GM23248 (cell line): ENCODE data around the gene ZBP1.

Experiments
- EZH2 ChIP-seq: fragments of 200-600 bp; sonication (generic); IDR thresholded peaks from 2 replicates; pipeline ENCODE4 v1.6.1; 2018; ENCODE audit warnings: antibody characterized with exemption, mild to moderate bottlenecking; ENCODE audit not compliant: insufficient read depth, poor library complexity, severe bottlenecking
- EZH2phosphoT487 ChIP-seq: fragments of 200-600 bp; sonication (generic); IDR thresholded peaks from 2 replicates; pipeline ENCODE4 v1.6.1; 2018; ENCODE audit warnings: antibody characterized with exemption, moderate library complexity, mild to moderate bottlenecking, low read depth; ENCODE audit not compliant: insufficient read depth

DNA sequence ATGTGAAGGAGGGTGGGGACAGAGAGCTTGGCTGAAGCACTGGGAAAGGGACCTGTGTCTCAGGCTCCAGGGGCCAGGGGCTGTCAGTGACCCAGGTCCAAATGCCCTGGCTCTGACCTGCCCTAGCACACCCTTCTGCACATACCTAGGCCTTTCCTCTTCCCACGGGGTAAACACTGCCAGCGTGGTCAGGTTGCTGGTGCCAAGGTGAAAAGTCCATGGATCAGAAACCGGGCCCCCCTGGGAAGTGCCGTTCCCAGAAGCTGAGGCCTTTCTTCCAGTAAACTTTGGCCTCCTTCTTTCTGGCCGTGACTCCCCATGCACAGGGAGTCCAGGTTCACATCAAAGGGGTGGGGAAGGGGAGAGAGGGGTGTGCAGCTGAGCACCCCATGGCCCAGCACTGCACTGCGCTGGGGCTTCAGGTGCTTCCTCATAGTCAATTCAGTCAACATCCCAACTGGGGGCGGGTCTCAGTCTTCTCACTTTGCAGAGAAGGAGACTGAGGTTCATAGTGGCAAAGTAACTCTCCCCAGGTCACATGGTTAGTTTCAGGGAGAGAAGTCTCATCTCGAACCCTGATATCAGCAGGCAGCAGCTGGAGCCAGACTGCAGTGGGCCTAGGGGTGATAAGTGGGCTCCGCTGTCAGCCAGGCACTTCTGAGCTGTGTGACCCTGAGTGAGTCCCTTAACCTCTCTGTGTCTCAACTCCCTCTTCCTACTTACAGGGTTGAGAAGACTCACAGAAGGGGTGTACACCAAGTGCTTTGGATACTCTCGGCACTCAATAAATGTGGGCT is 42.3 kb downstream of the ZBP1 start:
- TF ChIP-seq EZH2 (no peak), EZH2phosphoT487 (no peak)
